Measurements from ENCODE around the gene TRIM38. TPM values are rescaled to one million over a fixed set of nuclear protein-coding genes. Genes with fewer than 3 reads are reported as not detected.
A peak's percentile ranks its signal among the peaks of the same experiment; 100 is the strongest.

Gene TRIM38
- total and polyA plus RNA-seq, 2 of the 13 experiments (the other 11 are each of a cell fraction or from before 2014, with no cell fraction given) = 2.5 to 3.1 TPM

- no peak for TF ChIP-seq ARHGAP35 (CRISPR knock-in tag; IDR thresholded peaks at IDR 0.05; ENCODE audit: borderline replicate concordance)
These were observed 34.8 kb upstream of the TRIM38 start (continued) for GRCh38 chr6:25927756-25928216.

- FAIRE-seq (peak; percentile 40), DNase-seq (ENCODE audit: low spot score) (peak; percentile 96), ATAC-seq (peak; percentile 96)
- Histone ChIP-seq H3K27ac (ENCODE audit: extremely low read length, insufficient read depth, low read length) (peak overlapping the region; percentile 81), H3K4me1 (ENCODE audit: insufficient read depth, low read length) (peaks cover 69% of the 10 kb centered on the region), H3K9ac (ENCODE audit: insufficient read depth, low read depth, low read length) (peak overlapping the region; percentile 67), H3K4me3 (replicated peaks in 1 of 3; ENCODE audit: insufficient read depth in 1 of 3, low read depth in 2 of 3, low read length in 3 of 3) (peak overlapping the region in 2 of 3 experiments; percentile 43 to 45; a peak in 4 of 6 replicates), H3K9me3 (ENCODE audit: low read length) (no peaks in the 10 kb centered on the region), H3K36me3 (replicated peaks in 1 of 2; ENCODE audit: control insufficient read depth in 1 of 2, insufficient read depth in 2 of 2, low read length in 2 of 2) (no peaks in the 10 kb centered on the region; a peak in 1 of 5 replicates), H2AFZ (ENCODE audit: low read length) (no peak overlapping the region), H4K20me1 (ENCODE audit: insufficient read depth, low read length) (no peaks in the 10 kb centered on the region), H3K27me3 (ENCODE audit: control insufficient read depth in 1 of 2, insufficient read depth in 2 of 2, low read length in 2 of 2) (no peaks in the 10 kb centered on the region), H3K79me2 (ENCODE audit: insufficient read depth, low read length) (peaks cover 11% of the 10 kb centered on the region), H3K4me2 (ENCODE audit: low read depth, low read length) (peak overlapping the region; percentile 82)
- in situ Hi-C loops (cut with HindIII; ENCODE audit: extremely low pct_ligation_motif_present, low pct_unique_long_range_greater_than_20kb) (no loop called here), intact Hi-C loops (cut with micrococcal nuclease; ENCODE audit: unreplicated experiment) (loop anchor here (1.0 kb wide), 1 partner anchor 15 kb away; no protein-coding TSS in a partner anchor)
- POLR2A ChIA-PET = interaction anchor here (0.7 to 2.1 kb wide), 10 partner anchors 9 to 287 kb away, joined by 3 to 47 read pairs (median 4); no protein-coding TSS in a partner anchor
- CTCF ChIA-PET (ENCODE audit: low intra/inter-chr PET ratio, low total read pairs) = interaction anchor here (1.7 kb wide), 1 partner anchor 64 kb away, joined by 3 read pairs; no protein-coding TSS in a partner anchor
- no TSS peak for BruUV-seq (replicated peaks)
- 28% methylated on average over 4 of the region's 4 CpGs for WGBS (ENCODE audit: low lambda C conversion rate)
- no peak for TF ChIP-seq ZNF382 (CRISPR knock-in tag; IDR thresholded peaks at IDR 0.05; ENCODE audit: borderline replicate concordance)
- TF ChIP-seq ZNF644 (CRISPR knock-in tag; IDR thresholded peaks at IDR 0.05; ENCODE audit: low read depth) = peak; percentile 75
- peak; percentile 99 for TF ChIP-seq CEBPG (CRISPR knock-in tag; IDR thresholded peaks at IDR 0.05)
- TF ChIP-seq HDAC1 (CRISPR knock-in tag; IDR thresholded peaks at IDR 0.05) = 0 out of 2 replicates have a peak, but pooled peaks have one; percentile 51
- TF ChIP-seq ZNF646 (CRISPR knock-in tag; IDR thresholded peaks at IDR 0.05) = no peak
- TF ChIP-seq RFX1 (IDR thresholded peaks at IDR 0.05) = no peak
- TF ChIP-seq FOXO1 (CRISPR knock-in tag; IDR thresholded peaks at IDR 0.05) = peak; percentile 88
- TF ChIP-seq THRA (CRISPR knock-in tag; IDR thresholded peaks at IDR 0.05; ENCODE audit: borderline replicate concordance) = peak; percentile 93
- peak; percentile 32; the same call in 1 of the 2 replicates for TF ChIP-seq ZNF124 (CRISPR knock-in tag; IDR thresholded peaks at IDR 0.05)
- no peak for TF ChIP-seq ZNF597 (CRISPR knock-in tag; IDR thresholded peaks at IDR 0.05)
- peak; percentile 34; the same call in 1 of the 2 replicates for TF ChIP-seq GFI1 (CRISPR knock-in tag; IDR thresholded peaks at IDR 0.05; ENCODE audit: borderline replicate concordance)
- TF ChIP-seq ASH2L (IDR thresholded peaks at IDR 0.05; ENCODE audit: insufficient read length, low read depth, low read length) = peak; percentile 69
These were observed 33.9 kb upstream of the TRIM38 start for GRCh38 chr6:25928562-25929324.
